Fibroblast of mammary gland (primary cell): Measurements from ENCODE around the gene LAPTM5.
"Not testable (repeated sequence)": the region's sequence is repeated elsewhere in the genome, so short reads cannot be mapped to it uniquely, and the experiment has no call there.

Experiments used
- DNase-seq: peaks from one replicate; pipeline ENCODE4 v3.0.0-alpha.2; 2010; ENCODE audit warnings: low read depth
- H3K4me3 ChIP-seq: 2 replicates; pipeline ENCODE4 v1.5.1; 2011; ENCODE audit warnings: low read depth, mild to moderate bottlenecking, low read length, moderate library complexity; ENCODE audit not compliant: control insufficient read depth
- CTCF ChIP-seq: conservative IDR thresholded peaks from 2 replicates; pipeline ENCODE4 v1.5.1; 2011; ENCODE audit warnings: low read depth, low read length, inconsistent platforms; ENCODE audit not compliant: control insufficient read depth, insufficient read depth

Gene LAPTM5

DNA sequence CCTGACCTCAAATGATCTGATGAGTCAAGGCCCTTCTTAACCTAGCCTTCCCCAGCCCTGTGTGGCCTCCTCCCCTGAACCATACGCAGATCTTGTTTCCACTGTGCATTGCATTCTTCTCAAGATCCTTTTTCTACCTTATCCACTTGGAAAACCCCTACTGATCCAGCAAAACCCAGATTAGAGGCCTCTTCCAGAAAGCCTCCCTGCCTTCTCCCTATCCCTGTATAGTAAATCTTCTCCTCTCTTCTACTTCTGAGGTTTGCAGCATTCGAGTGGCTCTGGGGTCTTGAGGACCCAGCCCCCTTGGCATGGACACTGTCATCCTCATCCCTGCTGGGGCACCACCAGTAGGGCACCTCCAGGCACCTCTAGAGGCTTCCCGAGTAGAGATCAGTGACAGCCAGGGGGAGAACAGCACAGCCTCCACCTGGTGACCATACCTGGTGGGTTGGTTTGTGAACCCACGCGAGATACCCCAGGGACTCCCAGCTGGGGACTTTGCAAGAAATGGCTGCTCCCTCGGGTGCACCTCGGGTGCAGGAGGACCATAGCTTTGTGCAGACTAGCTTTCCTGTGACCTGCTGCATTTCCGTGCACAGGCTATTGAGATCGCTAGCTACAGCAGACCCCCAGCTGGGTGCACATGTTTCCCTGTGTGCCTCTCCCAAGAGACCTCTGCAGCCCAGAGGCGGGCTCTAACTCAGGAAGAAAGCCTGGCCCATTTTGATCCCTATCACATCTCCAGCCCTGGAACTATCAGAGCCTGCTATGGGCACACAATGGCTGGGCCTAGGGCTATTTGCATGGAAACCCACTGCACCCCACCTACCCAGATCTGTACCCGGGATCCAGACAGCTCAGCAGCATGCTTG is 68.4 kb downstream of the LAPTM5 start:
- TF ChIP-seq CTCF, result no peak
- no peak overlapping the region for H3K4me3 ChIP-seq
- no peak for DNase-seq

DNA sequence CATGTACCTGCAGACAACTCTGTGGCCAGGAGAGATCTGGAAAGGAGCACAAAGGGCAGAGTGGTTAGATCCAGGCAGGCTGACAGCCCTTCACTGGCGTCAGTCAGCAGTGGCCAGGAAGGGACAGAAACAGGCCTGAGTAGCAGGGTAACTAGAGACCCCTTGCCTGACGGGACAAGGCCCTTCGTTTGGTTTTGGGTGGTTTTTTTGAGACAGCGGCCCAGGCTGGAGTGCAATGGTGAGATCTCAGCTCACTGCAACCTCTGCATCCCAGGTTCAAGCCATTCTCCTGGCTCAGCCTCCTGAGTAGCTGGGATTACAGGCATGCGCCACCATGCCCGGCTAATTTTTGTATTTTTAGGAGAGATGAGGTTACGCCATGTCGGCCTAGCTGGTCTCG is 69.1 kb downstream of the LAPTM5 start:
- DNase-seq, H3K4me3 ChIP-seq: not testable (repeated sequence)

- H3K4me3 ChIP-seq, result no peak overlapping the region
- no peak for TF ChIP-seq CTCF
- DNase-seq, result no peak
These were observed 69.7 kb downstream of the LAPTM5 start for GRCh38 chr1:30687886-30688285.

DNA sequence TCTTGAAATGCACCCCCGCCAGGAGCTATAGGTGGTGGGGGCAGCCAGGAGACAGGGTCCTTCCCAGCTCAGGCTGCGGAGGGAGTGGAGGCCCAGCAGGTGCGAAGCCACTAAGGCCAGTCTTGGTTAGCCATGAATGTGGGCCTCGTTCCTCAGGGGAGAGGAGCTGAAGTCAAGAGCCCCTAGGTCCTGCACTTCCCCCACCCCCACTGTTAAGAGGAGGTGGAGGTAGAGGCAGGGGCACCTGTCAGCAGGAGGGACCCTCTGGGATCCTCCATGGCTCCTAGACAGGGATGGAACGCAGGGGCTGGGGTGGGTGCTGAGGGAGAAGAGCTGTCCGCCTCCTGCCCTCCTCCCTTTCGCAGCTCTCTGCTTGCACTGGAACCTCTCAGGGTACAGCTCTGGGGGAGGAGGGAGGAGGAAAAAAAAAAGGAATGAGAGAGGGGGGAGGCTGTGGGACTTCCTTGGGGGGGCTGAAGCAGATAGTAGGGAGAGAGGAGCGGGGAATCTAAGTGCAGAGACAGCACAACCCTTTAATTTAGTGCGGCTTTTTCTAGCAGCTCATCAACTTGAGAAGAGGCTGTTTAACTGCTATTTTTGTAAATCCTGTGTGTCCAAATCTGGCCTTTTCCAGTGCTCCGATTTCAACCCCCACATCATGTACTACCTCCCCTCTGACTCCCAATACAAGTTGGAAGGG is 71.2 kb downstream of the LAPTM5 start:
- H3K4me3 ChIP-seq, result no peak overlapping the region
- TF ChIP-seq CTCF, result no peak
- no peak for DNase-seq

DNA sequence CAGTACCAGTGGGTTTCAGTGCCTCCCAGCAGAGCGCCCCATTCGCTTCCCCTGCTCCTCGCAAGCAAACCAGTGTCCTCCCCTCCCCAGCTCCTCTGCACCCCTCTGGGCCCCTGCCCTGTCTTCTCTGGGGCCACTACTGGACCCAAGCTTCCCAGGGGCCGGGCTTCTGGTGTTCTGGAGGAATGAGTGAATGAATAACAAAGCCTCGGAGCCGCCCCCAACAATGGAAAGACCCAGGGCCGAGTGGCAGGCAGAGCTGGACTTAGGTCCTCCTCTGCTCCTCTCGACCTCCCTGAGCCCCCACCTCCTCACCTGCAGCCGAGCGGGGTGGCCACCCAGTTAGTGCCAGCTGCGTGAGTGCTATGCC is 71.8 kb downstream of the LAPTM5 start:
- no peak overlapping the region for H3K4me3 ChIP-seq

GRCh38 chr1:30684881-30685795 is 72.4 kb downstream of the LAPTM5 start:
- no peak overlapping the region for H3K4me3 ChIP-seq
- TF ChIP-seq CTCF, result no peak
- DNase-seq, result no peak

More for the DNA sequence above, 71.8 kb downstream of the LAPTM5 start:
- no peak for DNase-seq
- TF ChIP-seq CTCF, result no peak
